CD4-positive, alpha-beta T cell treated with Interferon gamma for 1 hour (primary cell): ENCODE data around the gene FZD4.
"Not testable (repeated sequence)": the region's sequence is repeated elsewhere in the genome, so short reads cannot be mapped to it uniquely, and the experiment has no call there.

Source experiments
- DNase-seq: peaks from one replicate; pipeline ENCODE4 v3.0.0-alpha.2; 2020

The FZD4 gene

DNA sequence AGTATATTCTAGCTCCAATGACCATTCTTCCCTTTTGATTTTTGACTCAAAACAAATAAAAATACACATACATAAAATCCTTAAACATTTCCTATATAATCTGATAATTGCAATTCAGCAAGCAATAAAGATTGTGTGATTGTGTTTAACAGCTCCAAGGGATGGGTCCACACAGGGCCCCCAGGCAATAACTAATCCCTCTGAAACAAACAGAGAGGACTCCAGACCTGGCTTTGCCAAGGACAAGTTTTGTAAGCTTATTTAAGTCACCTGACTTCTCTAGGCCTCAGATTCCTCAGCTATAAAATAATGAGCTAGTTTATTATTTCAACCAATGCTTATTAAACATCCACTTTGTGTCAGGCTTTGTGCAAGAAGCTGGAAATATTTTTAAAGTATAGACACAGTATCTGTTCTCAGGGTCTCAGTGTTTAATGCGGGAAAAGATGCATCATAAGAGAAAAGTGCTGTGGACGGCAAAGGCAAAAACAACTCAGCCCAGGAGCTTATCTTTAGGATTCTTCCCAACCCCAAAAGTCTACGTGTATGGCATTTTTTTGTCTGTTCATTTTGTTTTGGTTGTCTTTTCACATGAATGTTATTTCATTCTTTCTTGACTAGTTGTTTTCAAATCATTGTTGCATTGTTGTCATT, 20.1 kb downstream of the FZD4 start:
- DNase-seq, result no peak

- no peak for DNase-seq
These were observed 20.7 kb downstream of the FZD4 start for GRCh38 chr11:86934582-86934900.

DNA sequence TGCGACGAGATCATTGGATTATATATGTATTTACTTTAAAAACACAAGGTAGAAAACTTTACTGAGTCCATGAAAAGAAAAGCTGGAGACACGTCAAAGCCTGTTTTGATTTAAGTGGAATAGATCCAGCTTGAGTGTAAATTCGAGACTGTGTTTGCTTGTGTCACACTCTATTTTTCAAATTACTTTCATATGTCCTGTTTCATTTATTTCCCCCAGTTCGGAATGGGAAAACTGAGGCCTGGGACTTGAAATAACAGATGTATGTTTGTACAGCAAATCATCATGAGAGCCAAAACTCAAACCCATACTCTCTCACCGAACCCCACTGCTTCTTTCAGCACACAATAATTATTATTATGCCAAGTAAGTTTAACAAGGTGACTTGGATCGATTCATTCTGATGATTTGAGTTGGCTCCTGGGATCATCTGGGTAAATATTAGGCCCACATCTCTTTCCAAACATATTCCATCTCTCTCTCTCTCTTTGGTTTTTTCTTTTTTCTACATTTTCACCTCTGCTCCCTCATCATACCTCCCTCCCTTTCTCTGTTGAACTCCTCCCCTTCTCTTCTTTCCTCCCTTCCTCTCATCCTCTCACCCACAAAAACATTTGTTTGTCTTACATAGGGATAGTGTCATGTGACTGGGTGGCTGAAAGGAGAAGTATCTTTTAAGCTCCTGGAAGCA, 21.2 kb downstream of the FZD4 start:
- DNase-seq, result no peak

DNA sequence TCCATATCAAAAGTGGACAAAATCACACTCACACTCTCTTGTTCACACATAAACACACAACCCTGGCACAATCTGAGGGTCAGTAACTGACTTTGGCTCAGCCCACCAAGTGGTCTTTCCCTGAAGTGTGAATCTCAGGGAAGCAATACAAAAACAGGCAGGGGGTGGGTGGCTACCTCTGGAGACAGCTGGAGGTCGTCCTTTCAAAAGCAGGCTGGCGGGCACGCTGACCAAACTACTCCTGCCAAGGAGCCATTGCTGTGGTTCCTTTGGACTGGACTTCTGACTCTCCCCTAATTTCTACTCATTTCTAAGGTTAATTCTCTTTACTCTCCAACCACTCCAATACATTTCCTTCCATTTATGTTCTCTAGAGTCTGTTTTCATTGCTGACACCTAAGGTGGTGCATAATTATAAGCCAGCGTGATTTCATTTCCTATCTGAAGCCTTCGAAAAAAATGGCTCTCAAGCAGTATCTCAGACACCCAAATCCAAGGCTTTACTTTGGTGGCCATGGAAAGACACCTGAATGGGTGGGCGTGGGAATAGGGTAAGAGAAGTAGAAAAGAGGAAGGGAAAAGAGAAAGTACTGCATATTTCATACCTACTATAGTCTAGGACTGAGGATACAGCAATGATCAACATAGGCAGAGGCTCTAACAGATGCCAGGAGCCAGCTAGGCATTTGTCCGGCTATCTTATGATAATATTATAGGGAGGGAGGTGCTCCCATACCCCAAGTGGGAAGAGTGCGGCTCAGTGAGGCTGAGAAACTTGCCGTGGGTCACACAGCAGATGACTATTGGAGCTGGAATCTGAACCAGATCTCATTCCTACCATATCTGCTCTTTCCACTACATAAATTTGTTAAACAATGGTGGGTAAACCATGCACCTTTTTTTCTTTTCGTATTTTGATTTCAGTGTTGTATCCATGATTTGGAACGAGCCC, 22.0 kb downstream of the FZD4 start:
- no peak for DNase-seq

- no peak for DNase-seq
These were observed 23.0 kb downstream of the FZD4 start for GRCh38 chr11:86932259-86932585.

GRCh38 chr11:86931548-86932258, 23.5 kb downstream of the FZD4 start:
- DNase-seq, result no peak

- no peak for DNase-seq
These were observed 24.1 kb downstream of the FZD4 start for GRCh38 chr11:86930957-86931547.

- DNase-seq, result no peak
These were observed 28.2 kb downstream of the FZD4 start for GRCh38 chr11:86926975-86927374.

- no peak for DNase-seq
These were observed 31.0 kb downstream of the FZD4 start for GRCh38 chr11:86923999-86924766.

DNA sequence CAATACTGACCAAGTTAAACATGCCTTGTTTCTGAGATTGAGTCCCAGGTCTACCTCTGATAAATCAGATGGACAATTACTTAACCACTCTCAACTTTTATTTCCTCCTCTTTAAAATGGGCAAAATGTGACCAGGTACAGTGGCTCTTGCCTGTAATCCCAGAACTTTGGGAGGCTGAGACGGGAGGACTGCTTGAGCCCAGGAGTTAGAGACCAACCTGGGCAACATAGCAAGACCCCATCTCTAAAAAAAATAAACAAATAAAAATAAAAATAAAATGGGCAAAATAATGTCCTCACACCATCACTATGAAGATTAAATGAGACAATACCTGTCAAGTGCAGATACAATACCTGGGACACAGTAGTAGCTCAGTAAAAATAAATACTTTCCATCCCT, 33.0 kb downstream of the FZD4 start:
- no peak for DNase-seq

DNA sequence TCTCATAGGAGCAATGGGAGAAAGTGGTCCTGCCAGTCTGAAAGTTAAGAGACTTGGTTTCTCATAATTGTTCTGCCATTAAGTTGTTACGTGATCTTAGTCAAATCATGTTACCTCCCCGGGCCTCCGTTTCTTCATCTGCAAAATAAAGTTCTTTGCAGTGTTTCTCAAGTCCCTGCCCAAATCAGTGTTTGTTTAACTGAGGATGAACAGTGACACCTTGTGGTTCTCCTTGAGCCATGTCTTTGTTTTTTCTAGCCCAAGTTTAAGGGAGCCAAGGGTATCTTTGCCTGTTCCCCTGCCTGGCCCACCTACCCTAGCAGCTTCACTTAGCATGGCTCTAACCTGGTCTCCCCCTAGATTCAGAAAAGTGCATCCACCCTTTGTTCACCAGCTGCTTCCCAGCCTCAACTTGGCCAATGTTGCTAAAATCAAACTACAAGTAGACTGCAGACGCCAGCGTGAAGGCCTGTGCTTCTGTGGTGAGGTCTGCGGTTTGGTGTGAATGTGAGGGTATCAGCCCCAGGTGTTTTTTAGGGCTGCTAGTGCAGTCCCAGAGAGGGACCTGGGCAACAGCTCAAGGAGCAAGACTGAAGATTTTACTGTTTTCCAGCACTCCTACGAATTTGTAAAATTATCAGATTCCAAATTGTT, 35.5 kb downstream of the FZD4 start:
- DNase-seq, result no peak

DNA sequence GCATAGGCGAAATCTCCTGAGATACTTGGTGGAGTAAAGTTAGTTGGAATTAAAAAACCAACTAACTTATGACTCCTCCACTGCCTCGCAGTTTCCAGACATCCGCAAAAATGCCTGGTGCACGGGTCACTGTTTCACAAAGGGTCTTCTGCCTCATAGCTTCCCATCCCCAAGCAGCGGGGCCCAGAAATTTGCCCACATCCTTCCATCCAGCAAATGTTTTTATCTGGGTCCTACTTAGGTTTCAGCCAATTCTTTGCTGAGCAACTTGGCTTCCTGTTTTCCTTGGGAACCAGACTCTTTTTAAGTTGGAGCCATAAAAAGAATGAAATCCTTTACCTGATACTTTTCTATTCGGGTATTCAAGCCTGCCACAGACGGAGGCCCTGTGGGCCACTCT, 36.2 kb downstream of the FZD4 start:
- no peak for DNase-seq

GRCh38 chr11:86918496-86918895, 36.7 kb downstream of the FZD4 start:
- DNase-seq, result no peak

- no peak for DNase-seq
These were observed 37.6 kb downstream of the FZD4 start for GRCh38 chr11:86917589-86917988.

DNA sequence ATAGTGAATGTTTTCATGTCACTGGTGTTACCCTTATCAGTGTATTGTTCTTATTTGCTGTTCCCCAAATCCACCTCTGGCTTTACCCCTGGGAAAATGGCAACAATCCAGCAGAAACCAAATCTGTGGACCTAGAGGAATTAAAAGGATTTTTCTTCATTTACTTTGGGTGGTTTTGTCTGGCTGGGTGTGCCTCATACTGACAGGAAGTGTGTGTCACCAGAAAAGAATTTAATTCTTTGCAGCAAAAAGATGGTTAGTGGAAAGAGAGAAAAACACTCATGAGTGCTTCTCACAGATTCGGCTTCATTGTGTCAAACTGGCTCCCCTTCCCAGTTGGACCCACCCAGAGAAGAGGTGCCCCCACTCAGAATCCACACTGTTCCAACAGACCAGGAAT, 38.9 kb downstream of the FZD4 start:
- DNase-seq, result no peak

DNA sequence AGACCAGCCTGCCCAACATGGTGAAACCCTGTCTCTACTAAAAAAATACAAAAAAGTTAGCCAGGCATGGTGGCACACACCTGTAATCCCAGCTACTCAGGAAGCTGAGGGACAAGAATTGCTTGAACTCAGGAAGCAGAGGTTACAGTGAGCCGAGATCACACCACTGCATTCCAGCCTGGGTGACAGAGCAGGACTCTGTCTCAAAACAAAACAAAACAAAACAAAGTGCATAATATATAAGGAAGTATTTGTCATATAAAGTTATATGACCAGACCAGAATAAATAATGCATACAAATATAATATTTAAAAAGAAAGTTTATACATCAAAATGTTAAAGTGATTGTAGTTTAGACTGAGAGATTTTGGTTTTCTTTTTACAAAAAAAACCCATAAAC, 39.3 kb downstream of the FZD4 start:
- DNase-seq, result not testable (repeated sequence)

GRCh38 chr11:86914865-86915519, 40.2 kb downstream of the FZD4 start:
- no peak for DNase-seq

- DNase-seq, result no peak
These were observed 43.0 kb downstream of the FZD4 start for GRCh38 chr11:86912238-86912637.

GRCh38 chr11:86910592-86910991, 44.6 kb downstream of the FZD4 start:
- DNase-seq, result no peak

- DNase-seq, result no peak
These were observed 49.0 kb downstream of the FZD4 start for GRCh38 chr11:86906198-86906597.

- no peak for DNase-seq
These were observed 49.9 kb downstream of the FZD4 start for GRCh38 chr11:86905252-86905651.
